Common myeloid progenitor, CD34-positive (primary cell): ENCODE measurements around the gene TBX5.

Source experiments
- CTCF ChIA-PET: fragments of 350-600 bp; sonication (Branson Sonifier 250); formaldehyde crosslinking; loops from one replicate; lab custom pipeline; 2021; ENCODE audit warnings: antibody characterized with exemption; lab: Charles Lee
- POLR2A ChIA-PET: fragments of 350-600 bp; sonication (Branson Sonifier 250); formaldehyde crosslinking; loops from one replicate; lab custom pipeline; 2021; ENCODE audit warnings: antibody characterized with exemption; lab: Charles Lee
- DNase-seq, 3 donors: peaks; one replicate each; pipeline versions ENCODE4 v3.0.0 to v3.0.0-alpha.2; 2013
- H3K27ac ChIP-seq, 2 experiments: 1 replicate in 1 of 2; 2 replicates in 1 of 2; pipeline ENCODE4 v1.7.0; 2013; ENCODE audit warnings: inconsistent platforms in 2 of 2, low read length in 2 of 2, mild to moderate bottlenecking in 2 of 2, low read depth in 1 of 2, moderate library complexity in 1 of 2; ENCODE audit not compliant: severe bottlenecking in 2 of 2, insufficient read depth in 1 of 2, poor library complexity in 1 of 2
- H3K27me3 ChIP-seq, 5 experiments: replicated peaks in 2 of 5; 1 replicate in 3 of 5; 2 replicates in 2 of 5; pipeline versions ENCODE4 v1.6.1 to v1.7.0; 2013; ENCODE audit warnings: low read length in 4 of 5, mild to moderate bottlenecking in 2 of 5, moderate library complexity in 2 of 5, inconsistent platforms in 1 of 5; ENCODE audit not compliant: insufficient read depth in 5 of 5, control insufficient read depth in 4 of 5
- H3K36me3 ChIP-seq, 4 experiments: 1 replicate in 2 of 4; 2 replicates in 2 of 4; pipeline versions ENCODE4 v1.6.1 to v1.7.0; 2013; ENCODE audit warnings: low read length in 3 of 4, control low read depth in 1 of 4, mild to moderate bottlenecking in 1 of 4; ENCODE audit not compliant: control insufficient read depth in 4 of 4, insufficient read depth in 4 of 4
- H3K4me1 ChIP-seq, 4 experiments: 1 replicate in 3 of 4; 2 replicates in 1 of 4; pipeline versions ENCODE4 v1.6.1 to v1.7.1; 2013; ENCODE audit warnings: low read length in 3 of 4, mild to moderate bottlenecking in 3 of 4, control low read depth in 1 of 4, inconsistent platforms in 1 of 4, moderate library complexity in 1 of 4; ENCODE audit not compliant: control insufficient read depth in 4 of 4, insufficient read depth in 4 of 4; ENCODE audit errors: control extremely low read depth in 1 of 4
- H3K4me3 ChIP-seq, 7 experiments: 1 replicate in 4 of 7; 2 replicates in 3 of 7; pipeline versions ENCODE4 v1.5.1 to v1.7.0; 2013; ENCODE audit warnings: mild to moderate bottlenecking in 7 of 7, low read length in 6 of 7, moderate library complexity in 6 of 7, inconsistent platforms in 2 of 7, low read depth in 2 of 7, control low read depth in 1 of 7; ENCODE audit not compliant: insufficient read depth in 4 of 7, control insufficient read depth in 1 of 7; ENCODE audit errors: extremely low read depth in 1 of 7
- H3K9me3 ChIP-seq, 5 experiments: 1 replicate in 4 of 5; 2 replicates in 1 of 5; pipeline versions ENCODE4 v1.6.1 to v1.7.1; 2013; ENCODE audit warnings: low read length in 4 of 5, mild to moderate bottlenecking in 2 of 5, inconsistent platforms in 1 of 5, low read depth in 1 of 5, moderate library complexity in 1 of 5; ENCODE audit not compliant: control insufficient read depth in 4 of 5, insufficient read depth in 2 of 5; ENCODE audit errors: control extremely low read depth in 1 of 5
- WGBS: methylation state at CpG from one replicate; pipeline ENCODE4 v1.1.5; 2013; ENCODE audit not compliant: insufficient coverage; 5-methylcytosine and 5-hydroxymethylcytosine counted together

Gene TBX5

GRCh38 chr12:114404083-114404925 lies 1.6 kb downstream of the TBX5 start:
- H3K27me3 ChIP-seq: peaks cover 27 to 100% (median 58%) of the 10 kb centered on the region in 5 experiments
- H3K27ac ChIP-seq: no peak overlapping the region
- no peak overlapping the region for H3K4me3 ChIP-seq
- peaks cover 0 to 9% (median 0%) of the 10 kb centered on the region in 5 experiments for H3K9me3 ChIP-seq
- H3K4me1 ChIP-seq: peaks cover 0 to 10% (median 4%) of the 10 kb centered on the region in 4 experiments
- ChIA-PET CTCF (no interaction called here), POLR2A (no interaction called here)
- no peaks in the 10 kb centered on the region for H3K36me3 ChIP-seq
- 8% methylated on average over 27 of the region's 29 CpGs for WGBS
- DNase-seq: no peak

- peaks cover 0 to 4% (median 1%) of the 10 kb centered on the region in 4 experiments for H3K4me1 ChIP-seq
- H3K9me3 ChIP-seq: peaks cover 0 to 9% (median 0%) of the 10 kb centered on the region in 5 experiments
- no peaks in the 10 kb centered on the region for H3K36me3 ChIP-seq
- POLR2A ChIA-PET: no interaction called here
- DNase-seq: no peak
- WGBS: 5% methylated on average over 8 of the region's 24 CpGs
- H3K27ac ChIP-seq: no peak overlapping the region
- peaks cover 32 to 100% (median 60%) of the 10 kb centered on the region in 5 experiments for H3K27me3 ChIP-seq
- no peak overlapping the region for H3K4me3 ChIP-seq
- CTCF ChIA-PET: no interaction called here
Measured at GRCh38 chr12:114403690-114404066, 2.3 kb downstream of the TBX5 start.

- whole genome bisulfite sequencing: 2% methylated on average over 39 of the region's 41 CpGs
- Histone ChIP-seq H3K4me3 (no peak overlapping the region), H3K36me3 (no peaks in the 10 kb centered on the region), H3K9me3 (peaks cover 0 to 9% (median 0%) of the 10 kb centered on the region in 5 experiments), H3K27me3 (peaks cover 32 to 100% (median 59%) of the 10 kb centered on the region in 5 experiments), H3K4me1 (peaks cover 0 to 3% (median 0%) of the 10 kb centered on the region in 4 experiments), H3K27ac (no peak overlapping the region)
- peak; percentile 20 to 41 (median 36) for DNase-seq
- CTCF ChIA-PET: no interaction called here
- POLR2A ChIA-PET: no interaction called here
Measured at GRCh38 chr12:114403011-114403689, 2.8 kb downstream of the TBX5 start.

GRCh38 chr12:114402084-114402717 lies 3.7 kb downstream of the TBX5 start:
- WGBS: no CpG with 5 or more reads among the region's 5 CpGs
- H3K27ac ChIP-seq: no peak overlapping the region
- CTCF ChIA-PET: no interaction called here
- H3K9me3 ChIP-seq: peaks cover 0 to 3% (median 0%) of the 10 kb centered on the region in 5 experiments
- peaks cover 27 to 100% (median 56%) of the 10 kb centered on the region in 5 experiments for H3K27me3 ChIP-seq
- H3K4me3 ChIP-seq: no peak overlapping the region
- H3K4me1 ChIP-seq: peaks cover 0 to 3% (median 0%) of the 10 kb centered on the region in 4 experiments
- POLR2A ChIA-PET: no interaction called here
- no peak for DNase-seq
- H3K36me3 ChIP-seq: no peaks in the 10 kb centered on the region

GRCh38 chr12:114401328-114402083 lies 4.4 kb downstream of the TBX5 start:
- Histone ChIP-seq H3K36me3 (no peaks in the 10 kb centered on the region), H3K4me1 (peaks cover 0 to 3% (median 0%) of the 10 kb centered on the region in 4 experiments), H3K9me3 (peaks cover 0 to 3% (median 0%) of the 10 kb centered on the region in 5 experiments), H3K27me3 (peaks cover 20 to 100% (median 53%) of the 10 kb centered on the region in 5 experiments), H3K27ac (no peak overlapping the region), H3K4me3 (no peak overlapping the region)
- 14% methylated on average over 5 of the region's 10 CpGs for WGBS
- ChIA-PET POLR2A (no interaction called here), CTCF (no interaction called here)
- DNase-seq: no peak

GRCh38 chr12:114400925-114401324 lies 5.0 kb downstream of the TBX5 start:
- no peak overlapping the region for H3K4me3 ChIP-seq
- H3K4me1 ChIP-seq: peaks cover 0 to 3% (median 0%) of the 10 kb centered on the region in 4 experiments
- ChIA-PET CTCF (no interaction called here), POLR2A (no interaction called here)
- peaks cover 19 to 100% (median 54%) of the 10 kb centered on the region in 5 experiments for H3K27me3 ChIP-seq
- peak in 2 of 3 donors; percentile 40 to 47 for DNase-seq
- H3K36me3 ChIP-seq: no peaks in the 10 kb centered on the region
- 4% methylated on average over 20 of the region's 25 CpGs for WGBS
- H3K9me3 ChIP-seq: peaks cover 0 to 3% (median 0%) of the 10 kb centered on the region in 5 experiments
- no peak overlapping the region for H3K27ac ChIP-seq
